HUES64 (cell line): ENCODE results near the gene STK10.
"Not testable (repeated sequence)": the region's sequence is repeated elsewhere in the genome, so short reads cannot be mapped to it uniquely, and the experiment has no call there.

Source experiments
- H3K27ac ChIP-seq: 2 replicates; pipeline ENCODE4 v1.7.0; 2013; ENCODE audit warnings: low read depth, low read length, inconsistent platforms
- H3K27me3 ChIP-seq: 2 replicates; pipeline ENCODE4 v1.6.1; 2013; ENCODE audit warnings: mild to moderate bottlenecking, low read length; ENCODE audit not compliant: insufficient read depth
- H3K36me3 ChIP-seq: 2 replicates; pipeline ENCODE4 v1.6.1; 2013; ENCODE audit warnings: mild to moderate bottlenecking, low read length; ENCODE audit not compliant: insufficient read depth
- H3K4me1 ChIP-seq: 2 replicates; pipeline ENCODE4 v1.6.1; 2013; ENCODE audit warnings: mild to moderate bottlenecking, low read length, moderate library complexity; ENCODE audit not compliant: insufficient read depth
- H3K4me3 ChIP-seq: 2 replicates; pipeline ENCODE4 v1.5.1; 2013; ENCODE audit warnings: mild to moderate bottlenecking, low read length, moderate library complexity
- H3K9ac ChIP-seq: 2 replicates; pipeline ENCODE4 v1.6.1; 2013; ENCODE audit warnings: mild to moderate bottlenecking, low read depth, low read length
- H3K9me3 ChIP-seq: 2 replicates; pipeline ENCODE4 v1.6.1; 2013; ENCODE audit warnings: low read depth, low read length; ENCODE audit not compliant: insufficient read depth
- WGBS: fragments of 150-250, 120-280 bp; methylation state at CpG from one replicate; pipeline ENCODE4 v1.1.7; 2013; ENCODE audit warnings: missing lambda C conversion rate; 5-methylcytosine and 5-hydroxymethylcytosine counted together

STK10 gene

GRCh38 chr5:172163346-172163745, 24.7 kb downstream of the STK10 start:
- Histone ChIP-seq H3K27ac (no peak overlapping the region), H3K36me3 (no peaks in the 10 kb centered on the region), H3K4me3 (no peak overlapping the region), H3K9ac (no peak overlapping the region), H3K9me3 (no peaks in the 10 kb centered on the region), H3K27me3 (no peaks in the 10 kb centered on the region), H3K4me1 (peaks cover 5% of the 10 kb centered on the region; the same call in 1 of the 2 replicates)
- 65% methylated on average over 4 of the region's 4 CpGs for WGBS

DNA sequence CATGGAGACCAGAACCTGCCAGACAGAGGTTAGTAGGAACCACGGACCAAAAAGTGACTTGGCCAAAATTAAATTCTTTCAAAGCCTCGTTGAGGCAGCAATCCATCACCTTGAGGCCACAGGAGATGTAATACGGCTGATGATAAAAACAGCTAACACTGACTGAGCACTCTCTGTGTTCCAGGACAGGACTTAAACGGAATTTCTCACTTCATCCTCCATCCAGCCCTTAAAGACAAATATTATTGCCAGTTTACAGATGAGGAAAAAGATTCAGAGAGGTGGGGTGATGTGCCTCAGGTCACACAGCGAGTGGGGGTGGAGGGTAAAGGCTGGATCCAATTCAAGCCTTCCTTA, 25.1 kb downstream of the STK10 start:
- Histone ChIP-seq H3K27me3 (no peaks in the 10 kb centered on the region), H3K9ac (no peak overlapping the region), H3K4me1 (peaks cover 1% of the 10 kb centered on the region; the same call in 1 of the 2 replicates), H3K9me3 (no peaks in the 10 kb centered on the region), H3K36me3 (no peaks in the 10 kb centered on the region), H3K4me3 (no peak overlapping the region), H3K27ac (no peak overlapping the region)
- WGBS: 86% methylated on average over 4 of the region's 5 CpGs

DNA sequence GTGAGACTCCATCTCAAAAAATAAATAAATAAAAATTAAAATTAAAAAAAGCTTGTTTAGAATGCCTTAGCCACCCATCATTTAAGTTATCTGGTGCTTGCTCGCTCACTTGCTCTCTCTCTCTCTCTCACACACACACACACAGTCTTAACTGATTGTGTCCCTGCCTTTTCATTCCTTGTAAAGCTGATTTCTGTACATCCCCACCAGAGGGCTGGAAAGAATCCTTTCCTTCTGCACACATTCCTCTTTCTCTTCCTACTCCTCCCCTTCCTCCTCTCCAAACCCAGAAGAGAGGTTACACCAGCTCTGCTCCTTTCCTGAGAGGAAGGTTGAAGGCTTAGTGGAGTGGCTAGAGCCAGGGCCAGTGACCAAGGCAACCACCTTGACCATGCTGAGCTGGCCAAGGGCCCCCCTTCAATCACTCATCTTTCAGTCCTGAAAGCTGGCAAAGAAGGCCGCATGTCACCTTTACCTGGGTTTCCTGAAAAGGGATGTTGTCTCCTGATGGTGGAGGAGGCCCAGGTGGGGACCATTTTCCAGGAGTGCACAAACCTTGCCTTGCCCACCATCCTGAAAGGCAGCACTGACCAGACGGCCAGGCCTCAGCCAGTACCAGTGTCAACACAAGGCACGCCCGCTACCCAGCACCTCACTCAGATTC, 25.6 kb downstream of the STK10 start:
- no peak overlapping the region for H3K4me3 ChIP-seq
- H3K27ac ChIP-seq: no peak overlapping the region
- no peak overlapping the region for H3K9ac ChIP-seq
- H3K9me3 ChIP-seq: no peaks in the 10 kb centered on the region
- WGBS: 89% methylated on average over 5 of the region's 5 CpGs
- H3K36me3 ChIP-seq: no peaks in the 10 kb centered on the region
- no peaks in the 10 kb centered on the region for H3K27me3 ChIP-seq
- H3K4me1 ChIP-seq: no peaks in the 10 kb centered on the region

DNA sequence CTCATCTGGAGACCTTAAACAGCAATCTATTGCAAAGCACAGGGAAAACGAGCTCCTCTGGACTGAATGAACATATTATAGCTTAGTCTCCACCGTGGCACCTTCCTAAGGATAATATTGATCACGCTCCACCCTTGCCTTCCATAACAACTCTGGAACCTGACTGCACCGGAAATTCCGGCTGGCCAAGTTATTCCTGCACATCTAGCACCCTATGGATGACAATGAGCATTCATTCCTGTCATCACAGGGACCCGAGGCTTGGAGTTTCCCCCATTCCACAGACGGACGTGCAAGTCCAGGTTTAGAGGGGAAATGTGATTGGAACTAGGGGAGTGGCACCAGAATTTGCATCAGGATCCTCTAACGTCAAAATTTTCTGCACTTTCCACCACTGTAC, 27.5 kb downstream of the STK10 start:
- peaks cover 3% of the 10 kb centered on the region; the same call in 1 of the 2 replicates for H3K36me3 ChIP-seq
- no peak overlapping the region for H3K9ac ChIP-seq
- H3K9me3 ChIP-seq: no peaks in the 10 kb centered on the region
- no peak overlapping the region for H3K27ac ChIP-seq
- no peaks in the 10 kb centered on the region for H3K27me3 ChIP-seq
- H3K4me1 ChIP-seq: no peaks in the 10 kb centered on the region
- WGBS: 93% methylated on average over 9 of the region's 9 CpGs
- no peak overlapping the region for H3K4me3 ChIP-seq

DNA sequence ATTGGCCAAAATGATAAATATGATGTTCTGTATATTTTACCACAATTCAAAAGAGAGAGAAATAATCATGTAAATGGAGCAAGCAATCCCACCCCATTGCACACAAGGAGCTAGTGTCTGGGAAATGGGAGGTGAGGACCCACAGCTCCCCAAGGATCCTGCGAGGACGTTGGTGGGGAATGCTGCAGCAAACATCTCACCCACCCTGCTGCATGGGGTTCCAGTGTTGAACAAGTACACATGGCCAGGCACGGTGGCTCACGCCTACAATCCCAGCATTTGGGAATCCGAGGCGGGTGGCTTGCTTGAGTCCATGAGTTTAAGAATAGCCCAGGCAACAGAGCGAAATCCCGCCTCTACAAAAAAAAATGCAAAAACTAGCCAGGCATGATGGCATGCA, 29.0 kb downstream of the STK10 start:
- WGBS: 97% methylated on average over 8 of the region's 8 CpGs

GRCh38 chr5:172156541-172156994, 31.5 kb downstream of the STK10 start:
- Histone ChIP-seq H3K36me3 (peaks cover 6% of the 10 kb centered on the region), H3K4me1 (no peaks in the 10 kb centered on the region), H3K4me3 (no peak overlapping the region), H3K9ac (no peak overlapping the region), H3K9me3 (no peaks in the 10 kb centered on the region), H3K27ac (no peak overlapping the region), H3K27me3 (no peaks in the 10 kb centered on the region)
- WGBS: 94% methylated on average over 13 of the region's 13 CpGs

More for the DNA sequence above, 29.0 kb downstream of the STK10 start:
- no peak overlapping the region for H3K27ac ChIP-seq
- H3K27me3 ChIP-seq: no peaks in the 10 kb centered on the region
- no peak overlapping the region for H3K9ac ChIP-seq
- peaks cover 6% of the 10 kb centered on the region; the same call in 1 of the 2 replicates for H3K36me3 ChIP-seq
- no peaks in the 10 kb centered on the region for H3K4me1 ChIP-seq
- no peak overlapping the region for H3K4me3 ChIP-seq
- H3K9me3 ChIP-seq: no peaks in the 10 kb centered on the region

GRCh38 chr5:172155101-172155500, 32.9 kb downstream of the STK10 start:
- H3K4me1 ChIP-seq, H3K4me3 ChIP-seq, H3K9me3 ChIP-seq, H3K9ac ChIP-seq, H3K27ac ChIP-seq, H3K36me3 ChIP-seq, H3K27me3 ChIP-seq: not testable (repeated sequence)
- 95% methylated on average over 9 of the region's 9 CpGs for WGBS

- Histone ChIP-seq H3K4me3 (no peak overlapping the region), H3K27me3 (no peaks in the 10 kb centered on the region), H3K9me3 (no peaks in the 10 kb centered on the region), H3K27ac (no peak overlapping the region), H3K9ac (no peak overlapping the region), H3K36me3 (peaks cover 6% of the 10 kb centered on the region), H3K4me1 (no peaks in the 10 kb centered on the region)
- WGBS: 90% methylated on average over 3 of the region's 3 CpGs
Measured at GRCh38 chr5:172153695-172154094, 34.3 kb downstream of the STK10 start.

DNA sequence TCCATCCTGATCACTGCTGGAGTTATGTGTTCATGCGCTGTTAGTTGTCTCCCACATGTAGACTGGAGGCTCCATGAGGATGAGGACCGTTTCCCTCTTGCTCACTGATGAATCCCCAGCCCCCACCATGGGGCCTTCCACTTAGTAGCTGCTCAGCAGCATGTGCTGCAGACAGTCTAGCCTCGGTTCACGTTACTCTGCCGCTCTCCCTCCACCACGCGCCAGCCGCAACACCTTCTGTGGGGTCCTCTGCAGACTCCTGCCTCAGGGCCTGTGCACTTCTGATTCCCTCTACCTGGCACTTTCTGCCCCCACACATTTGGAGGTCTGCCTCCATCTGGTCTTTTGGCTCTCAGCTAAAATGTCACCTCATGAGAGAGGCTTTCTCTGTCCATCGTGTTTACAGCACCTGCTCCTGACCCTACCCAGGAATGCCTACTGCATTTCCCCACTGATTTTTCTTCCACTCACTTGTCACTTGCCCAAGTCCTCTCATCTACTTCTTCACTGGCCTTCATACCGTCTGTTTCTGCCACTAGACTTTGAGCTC, 36.3 kb downstream of the STK10 start:
- H3K36me3 ChIP-seq: peaks cover 6% of the 10 kb centered on the region
- no peak overlapping the region for H3K4me3 ChIP-seq
- H3K9ac ChIP-seq: no peak overlapping the region
- no peaks in the 10 kb centered on the region for H3K4me1 ChIP-seq
- no peaks in the 10 kb centered on the region for H3K27me3 ChIP-seq
- no peak overlapping the region for H3K27ac ChIP-seq
- H3K9me3 ChIP-seq: no peaks in the 10 kb centered on the region
- 84% methylated on average over 10 of the region's 10 CpGs for WGBS

DNA sequence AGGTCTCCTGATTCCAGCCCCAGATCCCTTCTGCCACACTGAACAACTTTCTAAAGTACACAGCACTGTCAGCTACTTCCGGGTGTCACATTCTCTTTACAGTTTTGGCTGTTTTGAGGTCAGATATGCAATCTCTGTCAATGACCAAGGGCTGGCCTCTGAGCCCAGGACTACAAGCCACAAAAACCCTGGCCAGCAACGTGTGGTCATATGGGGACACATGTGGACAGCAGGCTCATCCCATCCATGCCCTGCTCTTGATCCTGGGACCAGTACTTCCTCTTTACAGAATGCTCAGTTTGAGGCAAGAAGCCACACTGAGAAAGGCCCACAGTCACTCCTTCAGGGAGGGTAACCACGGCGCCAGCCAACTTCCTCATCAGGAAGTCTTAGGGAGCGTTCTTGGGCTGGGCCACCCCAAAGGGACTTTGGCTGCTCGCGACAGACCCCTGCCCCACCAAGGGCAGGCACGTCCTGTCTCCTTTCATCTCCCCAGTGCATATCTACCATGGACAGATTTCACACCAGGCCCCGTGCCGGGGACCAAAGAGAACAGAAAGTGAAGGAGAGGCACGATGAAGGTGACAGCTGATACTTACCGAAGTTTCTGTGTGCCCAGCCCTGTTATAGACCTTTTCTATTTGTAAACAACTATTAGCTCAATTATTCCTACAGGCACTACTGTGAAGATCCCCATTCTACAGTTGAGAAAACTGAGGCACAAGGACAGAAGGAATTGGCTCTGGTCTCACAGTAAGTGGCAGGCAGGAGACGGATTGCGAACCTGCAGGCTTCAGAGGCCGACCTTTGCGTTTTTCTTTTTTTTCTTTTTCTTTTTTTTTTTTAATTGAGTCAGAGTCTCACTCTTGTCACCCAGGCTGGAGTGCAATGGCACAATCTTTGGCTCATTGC, 37.3 kb downstream of the STK10 start:
- WGBS: 96% methylated on average over 16 of the region's 16 CpGs
- Histone ChIP-seq H3K9me3 (no peaks in the 10 kb centered on the region), H3K36me3 (peaks cover 3% of the 10 kb centered on the region), H3K27ac (no peak overlapping the region), H3K27me3 (no peaks in the 10 kb centered on the region), H3K4me3 (no peak overlapping the region), H3K9ac (no peak overlapping the region), H3K4me1 (0 out of 2 replicates have a peak, but pooled peaks cover 3% of the 10 kb centered on the region)

- not testable (repeated sequence) for H3K9me3 ChIP-seq, H3K27me3 ChIP-seq, H3K9ac ChIP-seq, H3K27ac ChIP-seq, H3K4me3 ChIP-seq, H3K36me3 ChIP-seq, H3K4me1 ChIP-seq
- 85% methylated on average over 10 of the region's 11 CpGs for WGBS
Measured at GRCh38 chr5:172149481-172149880, 38.5 kb downstream of the STK10 start.
